ENCODE data around the gene C16orf74. TPM values are rescaled to one million over a fixed set of nuclear protein-coding genes. Genes with fewer than 3 reads are reported as not detected.

C16orf74 gene
- total RNA-seq, 4 donors from 2014 or later, result 11.0 to 13.0 (median 11.4) TPM

DNA sequence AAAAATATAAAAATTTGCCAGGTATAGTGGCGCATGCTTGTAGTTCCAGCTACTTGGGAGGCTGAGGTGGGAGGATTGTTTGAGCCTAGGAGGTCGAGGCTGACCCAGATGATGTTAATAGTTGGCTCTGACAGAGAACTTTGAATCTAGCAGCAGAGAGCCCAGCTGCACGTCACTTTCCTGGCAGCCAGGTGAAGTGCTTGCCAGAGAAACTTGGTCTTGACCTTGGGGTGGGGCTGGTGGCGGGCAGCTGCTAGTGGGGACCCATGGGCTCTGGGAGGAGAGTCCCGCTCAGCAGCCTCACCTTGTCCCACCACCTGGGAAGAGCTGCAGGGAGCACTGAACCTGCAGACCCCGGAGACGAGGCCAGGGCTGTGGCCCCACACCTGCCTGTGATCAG, 3.1 kb upstream of the C16orf74 start:
- no peak overlapping the region for H3K27ac ChIP-seq
- peaks cover 50% of the 10 kb centered on the region for H3K4me1 ChIP-seq
- H3K4me3 ChIP-seq, result no peak overlapping the region
- 57% methylated on average over 4 of the region's 7 CpGs for WGBS
- H3K27me3 ChIP-seq, result no peaks in the 10 kb centered on the region
- TF ChIP-seq, protein P1, sequence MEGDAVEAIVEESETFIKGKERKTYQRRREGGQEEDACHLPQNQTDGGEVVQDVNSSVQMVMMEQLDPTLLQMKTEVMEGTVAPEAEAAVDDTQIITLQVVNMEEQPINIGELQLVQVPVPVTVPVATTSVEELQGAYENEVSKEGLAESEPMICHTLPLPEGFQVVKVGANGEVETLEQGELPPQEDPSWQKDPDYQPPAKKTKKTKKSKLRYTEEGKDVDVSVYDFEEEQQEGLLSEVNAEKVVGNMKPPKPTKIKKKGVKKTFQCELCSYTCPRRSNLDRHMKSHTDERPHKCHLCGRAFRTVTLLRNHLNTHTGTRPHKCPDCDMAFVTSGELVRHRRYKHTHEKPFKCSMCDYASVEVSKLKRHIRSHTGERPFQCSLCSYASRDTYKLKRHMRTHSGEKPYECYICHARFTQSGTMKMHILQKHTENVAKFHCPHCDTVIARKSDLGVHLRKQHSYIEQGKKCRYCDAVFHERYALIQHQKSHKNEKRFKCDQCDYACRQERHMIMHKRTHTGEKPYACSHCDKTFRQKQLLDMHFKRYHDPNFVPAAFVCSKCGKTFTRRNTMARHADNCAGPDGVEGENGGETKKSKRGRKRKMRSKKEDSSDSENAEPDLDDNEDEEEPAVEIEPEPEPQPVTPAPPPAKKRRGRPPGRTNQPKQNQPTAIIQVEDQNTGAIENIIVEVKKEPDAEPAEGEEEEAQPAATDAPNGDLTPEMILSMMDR (IDR thresholded peaks at IDR 0.05), result no peak
- no peak for TF ChIP-seq EP300 (IDR thresholded peaks at IDR 0.05)
- TF ChIP-seq POLR2AphosphoS5 (IDR thresholded peaks at IDR 0.05), result no peak
- no peak for TF ChIP-seq POLR2A (IDR thresholded peaks at IDR 0.05)
- H3K36me3 ChIP-seq, result no peaks in the 10 kb centered on the region
- H3K9me3 ChIP-seq, result no peaks in the 10 kb centered on the region
- no peak for DNase-seq (ENCODE audit: low spot score in 2 of 2)

DNA sequence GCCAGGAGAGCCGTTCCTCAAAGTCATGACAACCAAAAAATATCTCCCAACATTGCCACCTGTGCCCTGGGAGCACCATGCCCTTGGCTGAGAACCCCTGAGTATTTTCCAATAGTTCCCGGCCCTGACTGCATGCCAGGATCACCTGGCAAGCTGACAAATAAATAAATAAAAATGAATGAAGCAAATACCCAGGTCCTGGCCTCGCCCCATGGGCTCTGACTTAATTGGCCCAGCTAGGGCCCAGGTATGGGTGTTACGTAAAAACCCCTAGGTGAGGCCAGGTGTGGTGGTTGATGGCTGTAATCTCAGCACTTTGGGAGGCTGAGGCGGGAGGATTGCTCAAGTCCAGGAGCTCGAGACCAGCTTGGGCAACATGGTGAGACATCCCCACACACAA, 2.7 kb upstream of the C16orf74 start:
- no peak overlapping the region for H3K27ac ChIP-seq
- no peak for DNase-seq (ENCODE audit: low spot score in 2 of 2)
- H3K9me3 ChIP-seq, result no peaks in the 10 kb centered on the region

GRCh38 chr16:85752511-85753420, 1.9 kb upstream of the C16orf74 start:
- WGBS, result 38% methylated on average over 19 of the region's 21 CpGs
- TF ChIP-seq POLR2AphosphoS5 (IDR thresholded peaks at IDR 0.05) (no peak), EP300 (IDR thresholded peaks at IDR 0.05) (no peak), POLR2A (IDR thresholded peaks at IDR 0.05) (no peak)
- TF ChIP-seq, protein P1 (IDR thresholded peaks at IDR 0.05), result no peak
- H3K4me1 ChIP-seq, result peaks cover 50% of the 10 kb centered on the region

More for the DNA sequence above, 2.7 kb upstream of the C16orf74 start:
- no peaks in the 10 kb centered on the region for H3K27me3 ChIP-seq
- TF ChIP-seq POLR2AphosphoS5 (IDR thresholded peaks at IDR 0.05) (no peak), EP300 (IDR thresholded peaks at IDR 0.05) (no peak), POLR2A (IDR thresholded peaks at IDR 0.05) (no peak)
- TF ChIP-seq, protein P1 (IDR thresholded peaks at IDR 0.05), result no peak
- H3K4me3 ChIP-seq, result no peak overlapping the region
- H3K36me3 ChIP-seq, result no peaks in the 10 kb centered on the region
- peaks cover 50% of the 10 kb centered on the region for H3K4me1 ChIP-seq
- 57% methylated on average over 6 of the region's 6 CpGs for WGBS

DNA sequence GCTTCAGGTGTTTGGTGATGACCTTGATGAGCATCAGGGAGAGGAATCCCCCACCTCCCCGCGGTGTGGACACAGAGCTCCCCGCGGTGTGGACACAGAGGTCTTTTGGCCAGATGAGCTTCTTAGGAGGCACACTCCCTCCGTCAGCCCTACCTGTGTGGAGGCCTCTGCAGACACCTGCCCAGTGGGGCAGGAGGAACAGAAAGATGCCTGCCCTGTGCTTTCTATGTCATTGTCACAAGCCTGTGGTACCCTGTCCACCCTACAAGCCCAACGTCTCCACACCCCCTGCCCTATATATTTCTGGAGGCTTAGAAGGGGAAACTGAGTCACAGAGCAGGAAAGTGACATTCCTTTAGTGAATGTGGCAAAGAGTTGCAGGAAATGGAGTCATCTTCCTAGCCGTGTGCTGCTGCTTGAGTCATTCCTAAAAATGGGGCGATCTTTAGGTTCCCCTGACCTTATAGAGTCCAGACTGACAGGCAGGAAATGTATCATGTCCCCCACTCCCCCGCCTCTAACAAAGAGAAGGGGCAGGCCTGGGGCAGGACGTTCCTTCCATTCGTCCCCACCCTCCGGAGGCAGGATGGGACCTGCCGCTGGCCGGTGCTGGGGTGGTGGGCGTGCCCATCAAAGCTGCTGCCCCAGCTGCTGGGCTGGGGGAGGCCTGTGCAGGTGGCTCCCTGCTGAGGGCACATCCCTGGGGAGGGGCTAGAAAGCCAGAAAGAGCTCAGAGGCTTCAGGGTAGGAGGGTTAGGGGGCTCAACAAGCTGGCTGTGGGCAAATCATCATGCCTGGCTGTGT, 1.0 kb upstream of the C16orf74 start:
- no peak overlapping the region for H3K27ac ChIP-seq
- H3K9me3 ChIP-seq, result no peaks in the 10 kb centered on the region
- no peaks in the 10 kb centered on the region for H3K27me3 ChIP-seq
- TF ChIP-seq EP300 (IDR thresholded peaks at IDR 0.05), result no peak
- TF ChIP-seq POLR2AphosphoS5 (IDR thresholded peaks at IDR 0.05), result no peak
- TF ChIP-seq, protein P1 (IDR thresholded peaks at IDR 0.05), result no peak
- TF ChIP-seq POLR2A (IDR thresholded peaks at IDR 0.05), result no peak
- no peak for DNase-seq (ENCODE audit: low spot score in 2 of 2)
- WGBS, result 24% methylated on average over 10 of the region's 15 CpGs
- peaks cover 51% of the 10 kb centered on the region for H3K4me1 ChIP-seq
- H3K36me3 ChIP-seq, result no peaks in the 10 kb centered on the region
- no peak overlapping the region for H3K4me3 ChIP-seq

More at GRCh38 chr16:85752511-85753420, 1.9 kb upstream of the C16orf74 start:
- H3K9me3 ChIP-seq, result no peaks in the 10 kb centered on the region
- H3K4me3 ChIP-seq, result no peak overlapping the region
- peak in 1 of 2 donors; percentile 69 for DNase-seq (ENCODE audit: low spot score in 2 of 2)
- H3K27ac ChIP-seq, result no peak overlapping the region
- no peaks in the 10 kb centered on the region for H3K36me3 ChIP-seq
- no peaks in the 10 kb centered on the region for H3K27me3 ChIP-seq
